Measurements from ENCODE around the gene RPA3. TPM values are rescaled to one million over a fixed set of nuclear protein-coding genes. Genes with fewer than 3 reads are reported as not detected.

Gene RPA3
- 10 to 100 TPM; 32.9 to 36.5 TPM for total RNA-seq
- polyA plus RNA-seq (2013, experiment 1 of 2) = 36.6 TPM
- polyA plus RNA-seq (2013, experiment 2 of 2) = 38.5 TPM
- 12.5 to 92.3 (median 29.4) reads per million in 172 experiments for total RNA-seq

GRCh38 chr7:7718492-7718891 lies at the start of gene RPA3:
Gene RPA3, minus strand, starts transcription at chr7:7718607. Its CDS starts 78,189 bp downstream, at chr7:7640418.
- Histone ChIP-seq H3K9me3 (ENCODE audit: control insufficient read depth in 1 of 2, insufficient read depth in 1 of 2, low read length in 2 of 2) (peaks cover 0 to 9% of the 10 kb centered on the region in 2 experiments), H3K4me3 (ENCODE audit: low read length) (no peak within 1 kb of the TSS), H3K36me3 (ENCODE audit: insufficient read depth, low read length) (no peaks in the 10 kb centered on the region), H3K4me1 (ENCODE audit: insufficient read depth, low read length) (no peaks in the 10 kb centered on the region), H3K27me3 (ENCODE audit: control insufficient read depth in 1 of 2, insufficient read depth in 2 of 2, low read length in 2 of 2) (no peaks in the 10 kb centered on the region), H3K27ac (ENCODE audit: low read depth in 1 of 2, low read length in 2 of 2) (no peak within 1 kb of the TSS)
- POLR2A ChIA-PET = interaction anchor here (0.7 to 1.5 kb wide), 2 partner anchors 16 to 78 kb away, joined by 3 to 4 read pairs; partner anchors contain the start of gene UMAD1
- H3K4me1 Mint-ChIP-seq (ENCODE audit: low read depth) = peaks cover 20% of the 10 kb centered on the region
- no peak for ATAC-seq (ENCODE audit: poor library complexity)
- peak within 1 kb of the TSS; percentile 40 for H3K27ac Mint-ChIP-seq
- TF ChIP-seq, protein P1, sequence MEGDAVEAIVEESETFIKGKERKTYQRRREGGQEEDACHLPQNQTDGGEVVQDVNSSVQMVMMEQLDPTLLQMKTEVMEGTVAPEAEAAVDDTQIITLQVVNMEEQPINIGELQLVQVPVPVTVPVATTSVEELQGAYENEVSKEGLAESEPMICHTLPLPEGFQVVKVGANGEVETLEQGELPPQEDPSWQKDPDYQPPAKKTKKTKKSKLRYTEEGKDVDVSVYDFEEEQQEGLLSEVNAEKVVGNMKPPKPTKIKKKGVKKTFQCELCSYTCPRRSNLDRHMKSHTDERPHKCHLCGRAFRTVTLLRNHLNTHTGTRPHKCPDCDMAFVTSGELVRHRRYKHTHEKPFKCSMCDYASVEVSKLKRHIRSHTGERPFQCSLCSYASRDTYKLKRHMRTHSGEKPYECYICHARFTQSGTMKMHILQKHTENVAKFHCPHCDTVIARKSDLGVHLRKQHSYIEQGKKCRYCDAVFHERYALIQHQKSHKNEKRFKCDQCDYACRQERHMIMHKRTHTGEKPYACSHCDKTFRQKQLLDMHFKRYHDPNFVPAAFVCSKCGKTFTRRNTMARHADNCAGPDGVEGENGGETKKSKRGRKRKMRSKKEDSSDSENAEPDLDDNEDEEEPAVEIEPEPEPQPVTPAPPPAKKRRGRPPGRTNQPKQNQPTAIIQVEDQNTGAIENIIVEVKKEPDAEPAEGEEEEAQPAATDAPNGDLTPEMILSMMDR (IDR thresholded peaks at IDR 0.05) = no peak
- H3K4me3 Mint-ChIP-seq = no peak within 1 kb of the TSS
- CTCF ChIA-PET = interaction anchor here (0.9 kb wide), 1 partner anchor 37 kb away, joined by 4 read pairs; no protein-coding TSS in a partner anchor
- DNase-seq = no peak
- H3K36me3 Mint-ChIP-seq (ENCODE audit: low read depth) = peaks cover 10% of the 10 kb centered on the region
- intact Hi-C loops (cut with DNase I, micrococcal nuclease) = no loop called here
- H3K9me3 Mint-ChIP-seq = no peaks in the 10 kb centered on the region
- H3K27me3 Mint-ChIP-seq = no peaks in the 10 kb centered on the region

DNA sequence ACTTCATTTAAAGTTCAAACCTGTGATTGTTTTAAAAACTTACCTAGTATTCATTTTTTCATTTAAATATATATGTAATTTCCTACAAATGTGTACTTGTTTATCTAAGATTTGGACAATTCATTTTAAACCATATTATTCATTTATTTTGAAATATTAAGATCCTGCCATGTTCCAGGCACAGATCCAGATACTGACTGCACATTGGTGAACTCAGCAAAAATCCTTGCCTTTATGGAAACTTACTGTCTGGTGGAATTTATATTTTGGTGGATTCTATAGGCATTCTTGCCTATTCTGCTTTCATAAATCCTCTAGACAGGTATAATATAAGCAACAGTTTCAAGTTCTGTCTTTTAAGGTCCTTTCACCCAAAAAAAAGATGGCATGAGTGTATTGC lies 48.3 kb upstream of the RPA3 start:
- H3K27ac ChIP-seq (ENCODE audit: low read depth in 1 of 2, low read length in 2 of 2) = no peak overlapping the region
- no peak overlapping the region for H3K4me3 ChIP-seq (ENCODE audit: low read length)
- no peaks in the 10 kb centered on the region for H3K27me3 ChIP-seq (ENCODE audit: control insufficient read depth in 1 of 2, insufficient read depth in 2 of 2, low read length in 2 of 2)
- Mint-ChIP-seq H3K27ac (no peak overlapping the region), H3K9me3 (no peaks in the 10 kb centered on the region), H3K36me3 (ENCODE audit: low read depth) (no peaks in the 10 kb centered on the region), H3K27me3 (no peaks in the 10 kb centered on the region), H3K4me3 (no peak overlapping the region), H3K4me1 (ENCODE audit: low read depth) (peaks cover 53% of the 10 kb centered on the region)
- ChIA-PET POLR2A (interaction anchor here (1.8 kb wide), 1 partner anchor 126 kb away, joined by 6 read pairs; the partner anchor contains the start of gene UMAD1), CTCF (interaction anchor here (1.0 to 1.8 kb wide), 2 partner anchors 11 to 85 kb away, joined by 4 read pairs; no protein-coding TSS in a partner anchor)
- no peak for ATAC-seq (ENCODE audit: poor library complexity)
- TF ChIP-seq, protein P1 (IDR thresholded peaks at IDR 0.05) = no peak
- no peaks in the 10 kb centered on the region for H3K9me3 ChIP-seq (ENCODE audit: control insufficient read depth in 1 of 2, insufficient read depth in 1 of 2, low read length in 2 of 2)
- DNase-seq = no peak
- no peaks in the 10 kb centered on the region for H3K36me3 ChIP-seq (ENCODE audit: insufficient read depth, low read length)
- intact Hi-C loops (cut with DNase I, micrococcal nuclease) = loop anchor here (5.0 to 10.0 kb wide), 2 partner anchors 174 to 208 kb away; no protein-coding TSS in a partner anchor
- peaks cover 7% of the 10 kb centered on the region for H3K4me1 ChIP-seq (ENCODE audit: insufficient read depth, low read length)

DNA sequence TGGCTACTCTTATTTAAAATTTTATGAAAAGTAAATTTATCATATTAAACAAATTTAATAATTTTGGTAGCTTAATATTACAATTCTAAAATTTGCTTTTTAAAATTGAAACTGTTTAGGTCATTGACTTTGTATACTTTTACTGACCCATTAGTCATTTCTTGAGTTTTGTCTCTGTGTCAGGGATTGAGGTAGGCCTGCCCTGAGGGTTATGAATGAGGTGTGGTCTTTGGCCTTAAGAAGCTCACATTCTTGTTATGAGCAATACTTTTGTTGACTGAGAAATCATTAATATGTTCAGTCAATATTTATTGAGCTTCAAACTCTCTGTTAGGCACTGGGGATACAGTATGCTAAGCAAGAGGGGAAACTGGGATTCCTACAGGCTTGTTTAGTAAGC lies 47.0 kb upstream of the RPA3 start:
- CTCF ChIA-PET = interaction anchor here (1.5 to 3.2 kb wide), 5 partner anchors 9 to 583 kb away, joined by 4 to 13 read pairs (median 5); partner anchors contain the start of gene C1GALT1
- Mint-ChIP-seq H3K27me3 (no peaks in the 10 kb centered on the region), H3K27ac (peak overlapping the region; percentile 88), H3K4me1 (ENCODE audit: low read depth) (peaks cover 53% of the 10 kb centered on the region), H3K9me3 (no peaks in the 10 kb centered on the region), H3K4me3 (no peak overlapping the region), H3K36me3 (ENCODE audit: low read depth) (no peaks in the 10 kb centered on the region)
- TF ChIP-seq, protein P1 (IDR thresholded peaks at IDR 0.05) = no peak
- no peaks in the 10 kb centered on the region for H3K27me3 ChIP-seq (ENCODE audit: control insufficient read depth in 1 of 2, insufficient read depth in 2 of 2, low read length in 2 of 2)
- DNase-seq (no peak), ATAC-seq (ENCODE audit: poor library complexity) (no peak)
- H3K27ac ChIP-seq (ENCODE audit: low read depth in 1 of 2, low read length in 2 of 2) = peak overlapping the region in 1 of 2 donors; percentile 49
- POLR2A ChIA-PET = interaction anchor here (0.6 to 2.5 kb wide), 11 partner anchors 8 to 411 kb away, joined by 3 to 14 read pairs (median 4); partner anchors contain the start of genes GLCCI1 and UMAD1
- no peaks in the 10 kb centered on the region for H3K9me3 ChIP-seq (ENCODE audit: control insufficient read depth in 1 of 2, insufficient read depth in 1 of 2, low read length in 2 of 2)
- no peak overlapping the region for H3K4me3 ChIP-seq (ENCODE audit: low read length)
- peaks cover 11% of the 10 kb centered on the region for H3K4me1 ChIP-seq (ENCODE audit: insufficient read depth, low read length)
- H3K36me3 ChIP-seq (ENCODE audit: insufficient read depth, low read length) = no peaks in the 10 kb centered on the region
- intact Hi-C loops (cut with DNase I, micrococcal nuclease) = loop anchor here (5.0 to 10.0 kb wide), 2 partner anchors 173 to 209 kb away; no protein-coding TSS in a partner anchor

Data from CD4-positive, alpha-beta T cell (primary cell).